ENCODE data around the gene HDDC3. TPM values are rescaled to one million over a fixed set of nuclear protein-coding genes. Genes with fewer than 3 reads are reported as not detected.

The HDDC3 gene
- polyA plus RNA-seq, 1 donor (not counting 4 experiments of a cell fraction or from before 2014, with no cell fraction given) = 11.8 TPM

DNA sequence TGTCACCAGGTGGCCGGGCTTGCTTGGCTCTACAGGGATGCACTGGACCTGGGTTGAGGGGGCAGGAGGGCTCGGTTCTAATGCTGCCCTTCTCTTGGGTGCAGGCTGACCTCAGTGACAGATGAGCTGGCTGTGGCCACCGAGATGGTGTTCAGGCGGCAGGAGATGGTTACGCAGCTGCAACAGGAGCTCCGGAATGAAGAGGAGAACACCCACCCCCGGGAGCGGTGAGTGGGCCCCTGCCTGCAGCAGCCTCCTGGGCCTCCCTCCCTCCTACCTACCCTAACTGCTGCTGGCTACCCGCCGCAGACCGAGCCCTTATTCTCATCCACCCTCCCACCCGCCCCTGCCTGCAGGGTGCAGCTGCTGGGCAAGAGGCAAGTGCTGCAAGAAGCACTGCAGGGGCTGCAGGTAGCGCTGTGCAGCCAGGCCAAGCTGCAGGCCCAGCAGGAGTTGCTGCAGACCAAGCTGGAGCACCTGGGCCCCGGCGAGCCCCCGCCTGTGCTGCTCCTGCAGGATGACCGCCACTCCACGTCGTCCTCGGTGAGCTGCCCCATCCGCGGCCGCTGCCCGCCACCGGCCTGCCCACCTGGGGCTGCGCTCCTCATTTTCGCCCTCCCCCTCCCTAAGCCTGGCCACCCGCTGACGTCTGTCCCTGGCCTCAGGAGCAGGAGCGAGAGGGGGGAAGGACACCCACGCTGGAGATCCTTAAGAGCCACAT, 42.5 kb downstream of the HDDC3 start:
- Histone ChIP-seq H4K20me1 (ENCODE audit: control insufficient read depth, extremely low read depth, insufficient read depth, low read length) (no peaks in the 10 kb centered on the region), H3K27me3 (ENCODE audit: control insufficient read depth, extremely low read depth, insufficient read depth, low read length) (no peaks in the 10 kb centered on the region), H3K9me1 (ENCODE audit: control insufficient read depth, extremely low read depth, insufficient read depth, low read length) (no peaks in the 10 kb centered on the region), H3K4me3 (ENCODE audit: control insufficient read depth in 2 of 3, extremely low read depth in 1 of 3, insufficient read depth in 2 of 3, low read depth in 1 of 3, low read length in 3 of 3) (no peak overlapping the region), H3K4me2 (ENCODE audit: control insufficient read depth, extremely low read depth, insufficient read depth, low read depth, low read length) (no peak overlapping the region), H3K36me3 (ENCODE audit: control insufficient read depth in 2 of 2, extremely low read depth in 1 of 2, insufficient read depth in 2 of 2, low read length in 2 of 2) (no peaks in the 10 kb centered on the region), H3K4me1 (ENCODE audit: control insufficient read depth, extremely low read depth, insufficient read depth, low read length) (no peaks in the 10 kb centered on the region), H3K9ac (ENCODE audit: control insufficient read depth, extremely low read depth, insufficient read depth, low read length) (no peak overlapping the region), H3K27ac (ENCODE audit: control insufficient read depth, insufficient read depth, low read length) (no peak overlapping the region), H3K9me3 (ENCODE audit: control insufficient read depth, low read depth, low read length) (no peaks in the 10 kb centered on the region), H2AFZ (ENCODE audit: control insufficient read depth, low read length) (no peak overlapping the region), H3K79me2 (ENCODE audit: control insufficient read depth, insufficient read depth, low read length) (no peaks in the 10 kb centered on the region)
- dilution Hi-C loops (cut with MboI; ENCODE audit: extremely low pct_ligation_motif_present, low sequenced_read_pairs) = no loop called here
- DNase-seq (ENCODE audit: low read depth, low spot score) = no peak
- no peak for TF ChIP-seq EZH2 (IDR thresholded peaks at IDR 0.05; ENCODE audit: low read length)
- TF ChIP-seq, protein P1, sequence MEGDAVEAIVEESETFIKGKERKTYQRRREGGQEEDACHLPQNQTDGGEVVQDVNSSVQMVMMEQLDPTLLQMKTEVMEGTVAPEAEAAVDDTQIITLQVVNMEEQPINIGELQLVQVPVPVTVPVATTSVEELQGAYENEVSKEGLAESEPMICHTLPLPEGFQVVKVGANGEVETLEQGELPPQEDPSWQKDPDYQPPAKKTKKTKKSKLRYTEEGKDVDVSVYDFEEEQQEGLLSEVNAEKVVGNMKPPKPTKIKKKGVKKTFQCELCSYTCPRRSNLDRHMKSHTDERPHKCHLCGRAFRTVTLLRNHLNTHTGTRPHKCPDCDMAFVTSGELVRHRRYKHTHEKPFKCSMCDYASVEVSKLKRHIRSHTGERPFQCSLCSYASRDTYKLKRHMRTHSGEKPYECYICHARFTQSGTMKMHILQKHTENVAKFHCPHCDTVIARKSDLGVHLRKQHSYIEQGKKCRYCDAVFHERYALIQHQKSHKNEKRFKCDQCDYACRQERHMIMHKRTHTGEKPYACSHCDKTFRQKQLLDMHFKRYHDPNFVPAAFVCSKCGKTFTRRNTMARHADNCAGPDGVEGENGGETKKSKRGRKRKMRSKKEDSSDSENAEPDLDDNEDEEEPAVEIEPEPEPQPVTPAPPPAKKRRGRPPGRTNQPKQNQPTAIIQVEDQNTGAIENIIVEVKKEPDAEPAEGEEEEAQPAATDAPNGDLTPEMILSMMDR (optimal IDR thresholded peaks at IDR 0.05 in 1 of 3, IDR thresholded peaks at IDR 0.05 in 1 of 3, conservative IDR thresholded peaks at IDR 0.05 in 1 of 3; ENCODE audit: extremely low read depth in 1 of 3, insufficient read depth in 2 of 3, low read length in 3 of 3) = no peak
- FAIRE-seq = no peak

DNA sequence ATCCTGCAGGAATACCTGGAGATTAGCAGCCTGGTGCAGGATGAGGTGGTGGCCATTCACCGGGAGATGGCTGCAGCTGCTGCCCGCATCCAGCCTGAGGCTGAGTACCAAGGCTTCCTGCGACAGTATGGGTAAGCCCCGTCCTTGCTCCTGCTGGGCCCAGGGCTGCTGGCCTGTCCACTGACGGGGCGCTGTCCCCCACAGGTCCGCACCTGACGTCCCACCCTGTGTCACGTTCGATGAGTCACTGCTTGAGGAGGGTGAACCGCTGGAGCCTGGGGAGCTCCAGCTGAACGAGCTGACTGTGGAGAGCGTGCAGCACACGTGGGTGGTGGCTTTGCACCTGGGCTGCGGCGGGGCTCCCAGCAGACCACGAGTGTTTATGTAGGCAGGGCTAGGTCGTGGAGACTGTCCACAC, 43.0 kb downstream of the HDDC3 start:
- Histone ChIP-seq H3K36me3 (ENCODE audit: control insufficient read depth in 2 of 2, extremely low read depth in 1 of 2, insufficient read depth in 2 of 2, low read length in 2 of 2) (no peaks in the 10 kb centered on the region), H3K4me2 (ENCODE audit: control insufficient read depth, extremely low read depth, insufficient read depth, low read depth, low read length) (no peak overlapping the region), H2AFZ (ENCODE audit: control insufficient read depth, low read length) (no peak overlapping the region), H4K20me1 (ENCODE audit: control insufficient read depth, extremely low read depth, insufficient read depth, low read length) (no peaks in the 10 kb centered on the region), H3K79me2 (ENCODE audit: control insufficient read depth, insufficient read depth, low read length) (no peaks in the 10 kb centered on the region), H3K4me1 (ENCODE audit: control insufficient read depth, extremely low read depth, insufficient read depth, low read length) (no peaks in the 10 kb centered on the region), H3K9me1 (ENCODE audit: control insufficient read depth, extremely low read depth, insufficient read depth, low read length) (no peaks in the 10 kb centered on the region), H3K9me3 (ENCODE audit: control insufficient read depth, low read depth, low read length) (no peaks in the 10 kb centered on the region), H3K9ac (ENCODE audit: control insufficient read depth, extremely low read depth, insufficient read depth, low read length) (no peak overlapping the region), H3K27ac (ENCODE audit: control insufficient read depth, insufficient read depth, low read length) (no peak overlapping the region), H3K4me3 (ENCODE audit: control insufficient read depth in 2 of 3, extremely low read depth in 1 of 3, insufficient read depth in 2 of 3, low read depth in 1 of 3, low read length in 3 of 3) (no peak overlapping the region), H3K27me3 (ENCODE audit: control insufficient read depth, extremely low read depth, insufficient read depth, low read length) (no peaks in the 10 kb centered on the region)
- dilution Hi-C loops (cut with MboI; ENCODE audit: extremely low pct_ligation_motif_present, low sequenced_read_pairs) = no loop called here
- FAIRE-seq = no peak
- TF ChIP-seq, protein P1 (optimal IDR thresholded peaks at IDR 0.05 in 1 of 3, IDR thresholded peaks at IDR 0.05 in 1 of 3, conservative IDR thresholded peaks at IDR 0.05 in 1 of 3; ENCODE audit: extremely low read depth in 1 of 3, insufficient read depth in 2 of 3, low read length in 3 of 3) = no peak
- no peak for DNase-seq (ENCODE audit: low read depth, low spot score)
